ENCODE data around the gene HPS6. TPM values are rescaled to one million over a fixed set of nuclear protein-coding genes. Genes with fewer than 3 reads are reported as not detected.
A peak's percentile ranks its signal among the peaks of the same experiment; 100 is the strongest.
"Not testable (repeated sequence)": the region's sequence is repeated elsewhere in the genome, so short reads cannot be mapped to it uniquely, and the experiment has no call there.

HPS6 gene
- total RNA-seq = 22.7 and 31.5 TPM in 2 replicates

DNA sequence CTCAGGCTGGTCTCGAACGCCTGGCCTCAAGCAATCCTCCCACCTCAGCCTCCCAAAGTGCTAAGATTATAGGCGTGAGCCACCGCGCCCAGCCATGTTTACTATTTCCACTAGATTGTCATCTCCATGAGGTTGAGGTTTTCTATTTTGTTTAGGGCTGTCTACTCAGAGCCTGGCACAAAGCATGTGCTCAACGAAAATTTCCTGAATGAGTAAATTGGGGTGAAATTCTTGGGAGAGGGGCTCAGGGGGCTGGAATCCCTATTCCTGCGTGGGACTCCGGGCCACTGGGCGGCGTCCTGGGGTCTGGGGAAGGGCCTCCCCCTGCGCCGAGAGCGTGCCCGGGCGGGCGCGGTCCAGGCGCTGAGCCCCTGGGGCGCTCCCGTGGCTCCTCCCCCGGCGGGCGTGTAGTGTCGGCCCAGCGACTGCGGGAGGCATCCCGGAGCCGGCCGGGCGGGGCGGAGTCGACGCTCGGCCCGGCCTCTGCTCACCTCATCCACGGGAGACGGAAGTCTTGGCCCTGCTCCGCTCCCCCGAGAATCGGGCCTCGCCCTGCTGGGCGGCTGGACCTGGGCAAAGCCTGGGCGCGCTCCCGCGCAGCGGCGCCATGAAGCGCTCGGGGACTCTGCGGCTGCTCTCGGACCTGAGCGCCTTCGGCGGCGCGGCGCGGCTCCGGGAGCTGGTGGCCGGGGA, at the start of gene HPS6:
Gene HPS6 (plus strand): TSS at position 482 of the 693 bp plus-strand sequence. CDS start 126 bp downstream, at position 608.
- DNase-seq (ENCODE audit: low read depth in 2 of 2) = peak; percentile 84 to 88

DNA sequence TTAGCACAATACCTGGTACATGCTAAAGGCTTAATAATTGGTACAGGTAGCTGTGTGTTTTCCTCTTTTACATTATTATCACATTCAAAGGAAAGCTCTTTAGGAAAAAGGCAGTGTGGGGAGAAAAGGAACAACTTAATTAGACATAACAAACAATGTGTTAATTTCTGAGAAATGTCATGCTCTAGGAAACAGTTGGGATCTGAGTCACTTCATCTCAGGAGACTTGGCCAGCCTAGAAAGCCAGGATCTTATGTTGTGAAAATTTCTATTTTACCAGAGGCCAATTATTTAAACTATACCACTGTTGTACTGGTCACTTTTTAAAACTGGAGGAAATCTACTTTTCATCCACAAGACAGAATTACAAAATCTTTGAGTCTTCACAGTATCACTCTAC, 48.7 kb upstream of the HPS6 start:
- peak in 1 of 2 donors; percentile 33 for DNase-seq (ENCODE audit: low read depth in 2 of 2)

DNA sequence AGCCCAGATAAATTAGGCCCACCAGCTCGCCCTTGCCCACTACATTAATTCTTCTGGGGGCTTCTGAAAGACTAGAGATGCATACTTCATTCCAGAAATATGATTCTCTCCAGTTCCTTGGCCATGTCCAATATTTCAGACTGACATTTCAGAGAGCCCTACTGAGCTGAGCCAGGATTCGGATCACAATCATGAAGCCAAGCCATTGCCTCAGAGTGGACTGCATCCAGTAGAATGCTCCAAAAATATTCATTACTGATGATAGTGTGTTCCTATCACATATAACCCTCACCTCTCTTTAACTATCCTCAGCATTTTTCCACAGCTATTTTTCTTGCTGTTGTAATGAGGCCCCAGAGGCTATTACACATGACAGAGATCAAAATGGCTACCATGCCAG, 47.9 kb upstream of the HPS6 start:
- DNase-seq (ENCODE audit: low read depth in 2 of 2) = no peak

GRCh38 chr10:102020938-102021337, 44.2 kb upstream of the HPS6 start:
- DNase-seq (ENCODE audit: low read depth in 2 of 2) = no peak

GRCh38 chr10:102024799-102025198, 40.4 kb upstream of the HPS6 start:
- DNase-seq (ENCODE audit: low read depth in 2 of 2) = no peak

DNA sequence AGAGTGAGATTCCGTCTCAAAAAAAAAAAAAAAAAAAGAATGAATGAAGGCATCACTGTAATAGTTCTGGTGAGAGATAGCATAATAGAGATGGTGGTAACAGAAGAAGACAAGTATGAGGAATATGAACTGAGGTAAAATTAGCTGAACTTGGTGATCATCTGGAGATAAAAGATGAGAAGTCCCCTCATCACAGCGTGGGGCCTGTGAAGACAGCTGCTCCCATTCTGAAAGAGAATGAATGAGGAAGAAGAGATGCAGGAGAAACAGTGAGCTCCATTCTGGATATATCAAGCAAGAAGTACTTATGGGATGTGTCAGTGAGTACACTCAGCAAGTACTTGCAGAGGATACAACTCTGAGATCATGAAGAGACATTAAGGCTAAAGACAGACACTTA, 37.9 kb upstream of the HPS6 start:
- DNase-seq (ENCODE audit: low read depth in 2 of 2) = no peak

- DNase-seq (ENCODE audit: low read depth in 2 of 2) = no peak
Measured at GRCh38 chr10:102033787-102034186, 31.4 kb upstream of the HPS6 start.

GRCh38 chr10:102035807-102036206, 29.3 kb upstream of the HPS6 start:
- DNase-seq (ENCODE audit: low read depth in 2 of 2) = not testable (repeated sequence)

DNA sequence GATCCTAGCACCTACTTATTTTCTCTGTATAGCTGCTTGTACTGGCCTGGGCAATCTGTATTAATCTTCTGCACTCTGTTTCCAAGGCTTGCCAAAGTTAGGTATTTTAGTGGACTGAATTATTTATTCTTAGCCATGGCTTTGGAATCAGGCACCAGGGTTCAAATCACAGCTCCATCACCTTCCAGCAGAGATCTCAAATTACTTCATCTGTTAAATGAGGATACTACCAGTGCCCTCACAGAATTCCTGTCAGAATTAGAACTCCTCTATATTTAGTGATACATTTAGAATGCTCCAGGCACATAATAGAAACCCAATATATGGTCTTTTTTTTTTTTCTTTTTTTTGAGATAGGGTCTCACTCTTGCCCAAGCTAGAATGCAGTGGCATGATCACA, 26.7 kb upstream of the HPS6 start:
- DNase-seq (ENCODE audit: low read depth in 2 of 2) = no peak

- DNase-seq (ENCODE audit: low read depth in 2 of 2) = peak in 1 of 2 donors; percentile 13
Measured at GRCh38 chr10:102040305-102041050, 24.7 kb upstream of the HPS6 start.

- no peak for DNase-seq (ENCODE audit: low read depth in 2 of 2)
Measured at GRCh38 chr10:102045292-102045691, 19.9 kb upstream of the HPS6 start.

GRCh38 chr10:102046095-102046494, 19.1 kb upstream of the HPS6 start:
- no peak for DNase-seq (ENCODE audit: low read depth in 2 of 2)

GRCh38 chr10:102054881-102055646, 10.1 kb upstream of the HPS6 start:
- DNase-seq (ENCODE audit: low read depth in 2 of 2) = peak; percentile 22 to 36

- peak; percentile 97 to 98 for DNase-seq (ENCODE audit: low read depth in 2 of 2)
Measured at GRCh38 chr10:102055647-102056419, 9.3 kb upstream of the HPS6 start, which contains the start of gene ARMH3. ARMH3 (minus strand) TSS chr10:102056173; CDS start chr10:102040114, 16,059 bp downstream.

DNA sequence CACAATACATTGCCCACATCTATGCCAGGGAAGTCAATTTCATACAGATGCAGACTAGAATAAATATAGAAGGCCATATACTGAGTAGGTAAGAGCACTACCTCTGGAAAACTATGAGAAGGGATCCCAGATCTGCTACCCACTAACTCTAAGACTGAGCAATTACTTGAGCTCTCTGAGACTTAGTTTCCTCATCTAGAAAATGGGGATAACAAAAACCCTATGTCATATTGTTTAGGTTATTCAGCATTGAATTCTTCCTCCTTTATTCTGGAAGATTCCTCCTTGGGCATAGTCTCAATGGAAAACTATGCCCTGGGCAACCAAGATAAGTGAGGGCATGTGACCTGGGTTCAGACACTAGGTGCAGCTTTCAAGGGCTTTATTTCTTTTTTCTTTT, 5.2 kb upstream of the HPS6 start:
- DNase-seq (ENCODE audit: low read depth in 2 of 2) = no peak

DNA sequence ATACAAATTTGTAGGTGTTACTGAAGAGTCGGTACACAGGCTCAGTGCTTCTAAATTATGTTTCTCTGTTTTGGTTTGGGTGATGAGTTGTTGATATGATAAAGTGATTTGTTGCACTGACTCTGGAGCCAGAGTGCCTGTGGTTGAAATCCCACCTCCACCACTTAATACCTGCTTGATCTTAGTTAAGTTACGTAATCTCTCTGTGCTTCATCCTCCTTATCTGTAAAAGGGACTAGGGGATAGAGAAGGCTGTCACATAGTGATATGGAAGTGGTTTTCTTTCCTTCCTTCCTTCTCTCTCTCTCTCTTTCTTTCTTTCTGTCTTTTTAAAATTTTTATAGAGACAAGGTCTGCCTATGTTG, 664 bp upstream of the HPS6 start:
- no peak for DNase-seq (ENCODE audit: low read depth in 2 of 2)

GRCh38 chr10:102065561-102066398, 631 bp downstream of the HPS6 start:
- DNase-seq (ENCODE audit: low read depth in 2 of 2) = peak; percentile 43 to 63

- no peak for DNase-seq (ENCODE audit: low read depth in 2 of 2)
Measured at GRCh38 chr10:102066399-102067088, 1.4 kb downstream of the HPS6 start.

DNA sequence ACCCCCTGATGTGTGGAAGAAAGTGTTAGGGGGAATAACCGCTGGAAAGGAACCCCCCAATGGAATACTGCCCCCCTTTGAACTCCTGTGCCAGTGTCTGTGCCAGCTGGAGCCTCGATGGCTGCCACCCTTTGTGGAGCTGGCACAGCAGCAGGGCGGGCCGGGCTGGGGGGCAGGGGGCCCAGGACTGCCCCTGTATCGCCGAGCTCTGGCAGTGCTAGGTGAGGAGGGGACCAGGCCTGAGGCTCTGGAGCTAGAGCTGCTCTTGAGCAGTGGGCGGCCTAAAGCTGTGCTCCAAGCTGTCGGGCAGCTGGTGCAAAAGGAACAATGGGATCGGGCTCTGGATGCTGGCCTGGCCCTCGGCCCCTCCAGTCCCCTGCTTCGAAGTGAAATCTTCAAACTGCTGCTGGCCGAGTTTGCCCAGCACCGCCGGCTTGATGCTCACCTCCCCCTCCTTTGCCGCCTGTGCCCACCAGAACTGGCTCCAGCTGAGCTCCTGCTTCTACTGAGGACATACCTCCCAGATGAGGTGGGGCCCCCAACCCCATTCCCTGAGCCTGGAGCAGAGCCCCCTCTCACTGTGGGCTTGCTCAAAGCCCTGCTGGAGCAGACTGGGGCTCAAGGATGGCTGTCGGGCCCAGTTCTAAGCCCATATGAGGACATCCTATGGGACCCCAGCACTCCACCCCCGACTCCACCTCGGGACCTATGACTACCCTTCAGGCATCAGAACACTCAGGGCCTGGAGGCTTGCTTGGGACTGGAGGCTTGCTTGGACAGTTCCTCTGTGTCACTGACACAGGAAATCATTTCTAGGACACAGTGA, 2.2 kb downstream of the HPS6 start:
- no peak for DNase-seq (ENCODE audit: low read depth in 2 of 2)

All from lung microvascular endothelial cell (primary cell).